ENCODE results near the gene CDKN1C.

CDKN1C gene

DNA sequence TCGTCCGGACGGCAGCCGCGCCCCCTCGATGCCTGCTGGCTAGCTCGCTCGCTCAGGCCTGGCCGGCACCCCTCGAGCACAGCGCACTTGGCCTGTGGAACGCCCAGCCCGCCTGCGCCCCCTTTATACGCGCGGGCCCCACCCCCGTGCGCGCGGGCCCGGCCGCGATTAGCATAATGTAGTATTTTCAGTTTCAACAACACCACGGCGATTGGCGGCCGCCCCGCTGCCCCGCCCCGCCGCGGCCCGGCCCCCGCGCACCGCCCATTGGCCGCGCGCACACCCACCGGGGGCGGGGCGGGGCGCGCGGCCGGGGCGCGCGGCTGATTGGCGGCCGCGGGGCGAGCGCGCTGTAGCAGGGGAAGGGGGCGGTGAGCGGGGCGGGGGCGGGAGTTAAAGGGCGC, at the start of gene CDKN1C:
Gene CDKN1C (minus strand): TSS at position 98 of the 404 bp plus-strand sequence. CDS start 319 bp downstream, outside the sequence.
- no peak for DNase-seq

GRCh38 chr11:2934611-2935239, 49.1 kb upstream of the CDKN1C start:
- DNase-seq = no peak

GRCh38 chr11:2934021-2934550, 48.5 kb upstream of the CDKN1C start:
- no peak for DNase-seq

DNA sequence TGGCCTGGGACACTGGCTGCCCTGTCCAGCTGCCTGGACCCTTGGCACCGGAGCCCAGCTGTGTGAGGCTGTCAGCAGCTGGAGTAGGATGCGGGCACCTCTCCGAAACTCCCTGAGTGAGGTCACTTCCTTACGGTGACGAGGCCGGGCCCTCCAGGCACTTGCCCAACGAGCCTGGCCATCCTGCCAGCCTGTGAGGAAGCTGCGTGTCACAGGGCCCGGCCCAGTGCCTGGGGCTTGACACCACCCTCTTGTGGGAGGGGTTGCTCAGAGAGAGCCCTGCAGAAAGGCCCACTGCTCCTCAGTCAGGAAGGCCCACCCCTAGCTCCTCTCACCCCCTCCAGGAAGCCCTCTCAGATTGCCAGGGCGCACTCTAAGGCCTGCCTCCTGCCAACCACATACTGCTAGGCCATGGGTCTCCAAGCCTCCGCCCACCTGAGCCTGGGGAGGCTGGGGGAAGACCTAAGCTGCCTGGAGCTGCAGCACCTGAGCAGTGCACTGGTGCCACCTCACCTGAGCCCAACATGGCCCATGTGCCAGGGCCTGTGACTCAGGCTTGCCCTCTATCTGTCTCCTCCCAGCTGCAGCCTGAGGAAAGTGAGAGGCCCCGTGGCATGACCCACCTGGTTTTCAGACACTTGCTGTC, 47.9 kb upstream of the CDKN1C start:
- DNase-seq = peak; percentile 21

DNA sequence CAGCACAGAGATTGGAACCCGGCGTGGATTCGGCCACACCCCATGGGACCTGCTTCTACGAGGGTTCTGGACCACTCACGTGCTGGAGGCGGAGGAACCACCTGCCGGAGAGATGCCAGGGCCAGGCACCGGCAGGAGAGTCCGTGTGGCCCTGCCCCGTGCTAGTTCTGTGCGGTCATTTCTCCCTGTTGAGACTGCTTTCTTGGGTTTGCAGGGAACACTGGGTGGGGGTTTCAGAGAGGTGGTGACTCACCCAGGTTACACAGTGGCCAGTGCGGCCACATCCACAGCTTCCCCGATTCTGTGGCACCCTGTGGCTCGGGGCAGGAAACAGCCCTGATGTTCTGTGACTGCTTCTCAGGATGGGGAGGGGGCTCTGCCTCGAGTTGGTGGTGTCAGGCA, 47.3 kb upstream of the CDKN1C start:
- DNase-seq = no peak

DNA sequence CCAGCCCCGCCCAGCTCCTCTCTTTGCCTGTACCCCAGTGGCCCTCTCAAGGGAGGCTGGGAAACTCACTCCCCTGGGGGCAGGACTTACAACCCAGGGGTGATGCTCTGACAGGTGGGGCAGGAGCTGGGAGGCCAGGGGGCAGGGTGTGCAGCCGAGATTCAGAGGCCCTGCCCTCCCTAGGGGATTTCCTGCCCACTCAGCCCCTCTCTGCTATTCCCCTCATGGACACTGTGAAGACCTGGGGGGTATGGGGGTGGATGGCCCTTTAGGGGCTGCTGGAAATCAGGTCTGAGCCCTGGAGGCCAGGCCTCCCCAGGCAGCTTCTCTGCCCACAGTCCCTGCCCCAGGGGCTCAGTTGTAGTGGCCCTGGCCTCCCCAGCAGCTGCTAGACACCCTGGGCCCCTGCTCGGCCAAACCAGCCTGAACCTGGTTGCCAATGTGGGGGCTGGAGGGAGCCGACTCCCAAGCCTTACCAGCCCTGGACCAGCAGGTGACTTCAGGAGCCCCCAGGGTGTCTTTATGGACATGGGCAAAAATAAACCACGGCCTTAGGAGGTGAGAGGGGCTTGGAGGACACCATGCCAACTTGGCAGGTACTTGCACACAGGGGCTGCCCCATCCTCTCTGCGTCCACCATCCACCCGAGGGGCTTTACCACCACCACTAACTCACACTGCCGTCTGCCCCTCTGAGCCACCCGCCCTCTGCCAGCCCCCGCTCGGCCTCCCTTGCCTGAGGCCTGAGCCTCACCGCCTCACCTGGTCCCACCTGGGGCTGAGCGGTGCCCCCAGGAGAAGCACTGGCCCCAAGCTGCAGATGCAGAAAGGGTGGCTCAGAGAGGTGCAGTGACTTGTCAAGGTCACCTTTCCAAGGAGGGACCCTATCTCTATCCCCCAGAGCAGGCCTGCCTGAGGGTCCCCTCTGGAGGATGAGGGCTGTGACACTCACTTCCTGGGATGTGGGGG, 46.5 kb upstream of the CDKN1C start:
- no peak for DNase-seq

GRCh38 chr11:2931420-2931746, 45.8 kb upstream of the CDKN1C start:
- no peak for DNase-seq

GRCh38 chr11:2930704-2931419, 45.3 kb upstream of the CDKN1C start:
- no peak for DNase-seq

DNA sequence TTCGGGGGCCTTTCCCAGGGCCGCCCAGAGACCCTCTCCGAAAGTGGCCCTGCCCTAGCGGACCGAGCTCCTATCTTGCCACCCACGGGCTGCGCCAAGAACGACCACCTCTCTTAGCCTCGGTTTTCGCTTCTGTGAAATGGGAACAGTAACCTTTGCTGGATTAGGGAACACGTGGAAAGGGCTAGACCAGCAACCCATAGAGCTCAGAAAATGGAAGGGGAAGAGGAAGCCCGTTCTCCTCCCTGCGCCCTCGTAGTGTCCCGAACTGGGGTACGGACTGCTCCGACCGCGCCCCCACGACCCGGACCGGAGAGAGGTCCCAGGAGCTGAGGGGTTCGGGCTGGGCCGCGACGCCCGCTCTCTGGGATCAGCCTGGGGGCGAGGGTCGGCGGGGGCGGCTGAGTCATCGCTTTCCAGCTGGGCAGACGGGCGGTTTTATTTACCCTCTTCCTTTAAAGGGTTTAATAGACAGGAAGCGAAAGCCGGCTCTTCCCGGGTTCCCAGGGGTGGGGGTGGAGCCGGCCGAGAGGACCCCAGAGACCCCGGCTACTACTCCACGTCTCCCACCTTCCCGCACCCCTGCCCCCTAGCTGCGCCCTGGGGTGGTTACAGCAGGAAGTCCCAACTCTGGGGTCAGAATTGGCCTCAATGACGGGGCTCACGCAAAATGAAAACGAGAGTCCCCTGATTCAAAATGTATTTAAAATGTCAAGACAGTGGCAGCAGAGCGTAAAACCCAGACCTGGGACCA, 44.6 kb upstream of the CDKN1C start:
- no peak for DNase-seq

- DNase-seq = no peak
These were observed 44.0 kb upstream of the CDKN1C start for GRCh38 chr11:2929531-2929949.

DNA sequence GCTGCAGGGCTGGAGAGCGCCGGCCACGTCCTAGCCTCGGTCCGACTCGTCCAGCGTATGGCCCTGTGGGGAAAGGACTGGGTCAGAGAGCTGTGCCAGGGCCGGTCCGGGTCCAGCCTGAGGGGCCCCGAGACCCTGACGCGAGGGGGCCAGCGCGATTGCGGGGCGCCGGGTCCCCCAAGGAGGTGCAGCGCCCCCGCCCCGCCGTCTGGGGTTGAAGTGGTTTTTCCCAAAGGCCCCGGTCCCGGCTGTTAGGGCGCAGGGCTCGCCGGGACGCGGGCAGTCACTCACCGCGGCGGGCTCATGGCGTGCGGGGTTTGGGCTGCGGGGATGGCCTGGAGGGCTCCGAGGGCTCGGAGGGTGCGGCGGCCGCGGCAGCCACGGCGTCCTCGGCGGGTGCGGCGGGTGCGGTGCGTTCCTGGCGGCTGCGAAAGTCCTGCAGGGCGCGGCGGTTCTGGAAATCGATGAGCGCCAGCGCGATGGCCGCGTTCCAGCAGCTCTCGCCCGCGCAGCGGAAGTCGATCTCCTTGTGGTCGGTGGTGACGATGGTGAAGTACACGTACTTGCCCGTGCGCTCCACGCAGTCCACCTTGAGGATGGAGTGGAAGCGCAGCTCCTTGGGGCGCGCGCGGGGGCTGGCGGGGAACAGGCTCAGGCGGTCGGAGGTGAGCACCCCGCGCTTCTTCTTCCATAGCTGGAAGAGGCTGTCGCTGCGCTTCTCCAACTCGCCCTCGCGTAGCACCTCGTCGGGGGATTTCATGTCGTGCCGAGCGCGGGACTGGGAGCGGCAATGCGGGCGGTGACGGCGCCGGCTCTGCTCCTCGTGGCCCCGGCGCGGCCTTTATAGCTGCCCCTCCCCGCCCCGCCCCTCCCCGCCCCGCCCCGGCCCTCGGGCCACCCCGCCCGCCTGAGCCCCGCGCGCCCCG, 43.3 kb upstream of the CDKN1C start, which contains the start of gene PHLDA2:
Gene PHLDA2 (minus strand): TSS at position 816 of the 926 bp plus-strand sequence. CDS start 56 bp downstream, at position 760.
- no peak for DNase-seq

GRCh38 chr11:2927851-2928604, 42.5 kb upstream of the CDKN1C start:
- DNase-seq = no peak

DNA sequence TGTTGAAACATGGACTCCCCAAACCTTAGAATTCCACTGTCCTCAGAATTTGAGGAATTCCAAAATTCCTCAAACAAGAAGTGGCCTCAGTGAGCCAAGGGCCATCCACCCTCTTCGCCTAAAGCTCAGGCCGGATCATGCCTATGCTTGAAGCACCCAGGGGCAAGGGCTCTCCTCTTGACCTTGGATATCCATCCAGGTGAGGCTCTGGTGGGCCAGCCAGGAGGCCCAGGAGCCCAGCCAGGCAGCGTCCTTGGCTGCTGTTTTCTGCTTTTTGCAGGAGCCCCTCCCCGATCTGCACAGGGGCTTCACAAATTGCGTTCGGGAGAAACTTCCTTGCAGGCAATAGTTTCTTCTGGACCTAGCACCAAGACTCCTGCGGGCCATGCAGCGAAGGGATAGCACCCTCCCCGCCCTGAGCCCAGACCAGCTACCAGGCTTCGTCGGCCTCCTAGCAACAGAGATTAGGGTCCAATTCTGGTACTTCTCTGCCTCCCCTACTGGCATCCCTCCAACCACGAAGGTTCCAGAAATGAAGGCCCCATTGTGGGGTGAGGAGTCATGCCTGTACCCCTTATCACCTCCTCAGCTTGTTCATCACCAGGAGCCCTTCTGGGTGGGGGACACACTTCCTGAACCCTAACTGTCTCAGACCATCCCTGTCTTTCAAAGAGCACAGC, 41.7 kb upstream of the CDKN1C start:
- no peak for DNase-seq

DNA sequence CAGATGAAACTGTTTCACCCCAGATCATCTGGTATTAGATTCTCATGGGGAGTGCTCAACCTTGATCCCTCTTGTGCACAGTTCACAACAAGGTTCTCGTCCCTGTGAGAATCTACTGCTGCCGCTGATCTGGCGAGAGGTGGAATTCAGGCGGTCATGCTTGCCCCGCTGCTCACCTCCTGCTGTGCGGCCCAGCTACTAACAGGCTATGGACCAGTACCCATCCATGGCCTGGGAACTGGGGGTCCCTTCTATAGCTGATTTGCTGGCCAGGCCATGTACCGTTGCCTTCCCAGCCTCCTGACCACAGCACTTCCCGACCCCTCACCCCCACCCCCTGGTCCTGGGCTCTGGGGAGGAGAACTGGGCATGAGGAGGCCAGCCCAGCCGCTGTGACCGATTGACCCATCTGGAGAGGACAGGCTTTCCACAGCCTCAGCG, 41.1 kb upstream of the CDKN1C start:
- no peak for DNase-seq

GRCh38 chr11:2924821-2925675, 39.5 kb upstream of the CDKN1C start:
- DNase-seq = no peak

DNA sequence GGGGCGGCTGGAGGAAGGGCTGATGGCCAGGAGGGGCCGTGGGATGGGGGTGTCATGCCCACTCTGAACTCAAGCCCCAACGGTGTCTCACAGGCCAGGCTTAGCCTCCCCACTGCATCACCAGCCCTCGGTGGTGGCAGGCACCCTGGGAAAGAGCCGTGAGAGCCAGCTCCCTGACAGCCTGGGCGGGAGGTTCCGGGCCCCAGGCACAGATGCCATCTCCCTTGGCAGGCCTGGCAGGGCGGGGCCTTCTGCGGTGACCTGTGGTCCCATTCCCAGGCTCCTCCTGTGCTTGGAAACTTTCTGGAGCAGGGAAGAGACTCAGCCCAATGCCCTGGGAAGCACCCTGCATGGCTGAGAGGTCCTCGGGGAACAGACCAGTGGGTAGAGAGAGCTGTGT, 38.8 kb upstream of the CDKN1C start:
- no peak for DNase-seq

GRCh38 chr11:2923446-2924375, 38.1 kb upstream of the CDKN1C start:
- no peak for DNase-seq

All from GF-D8 (cell line).